DMS 273 treated with DMSO at 0.1 percent for 48 hours (cell line): Measurements from ENCODE around the gene TYW1B.
"Not testable (repeated sequence)": the region's sequence is repeated elsewhere in the genome, so short reads cannot be mapped to it uniquely, and the experiment has no call there.

ENCODE experiments used
- DNase-seq: peaks from one replicate; lab custom pipeline; 2025; lab: John Stamatoyannopoulos, UW

TYW1B gene

DNA sequence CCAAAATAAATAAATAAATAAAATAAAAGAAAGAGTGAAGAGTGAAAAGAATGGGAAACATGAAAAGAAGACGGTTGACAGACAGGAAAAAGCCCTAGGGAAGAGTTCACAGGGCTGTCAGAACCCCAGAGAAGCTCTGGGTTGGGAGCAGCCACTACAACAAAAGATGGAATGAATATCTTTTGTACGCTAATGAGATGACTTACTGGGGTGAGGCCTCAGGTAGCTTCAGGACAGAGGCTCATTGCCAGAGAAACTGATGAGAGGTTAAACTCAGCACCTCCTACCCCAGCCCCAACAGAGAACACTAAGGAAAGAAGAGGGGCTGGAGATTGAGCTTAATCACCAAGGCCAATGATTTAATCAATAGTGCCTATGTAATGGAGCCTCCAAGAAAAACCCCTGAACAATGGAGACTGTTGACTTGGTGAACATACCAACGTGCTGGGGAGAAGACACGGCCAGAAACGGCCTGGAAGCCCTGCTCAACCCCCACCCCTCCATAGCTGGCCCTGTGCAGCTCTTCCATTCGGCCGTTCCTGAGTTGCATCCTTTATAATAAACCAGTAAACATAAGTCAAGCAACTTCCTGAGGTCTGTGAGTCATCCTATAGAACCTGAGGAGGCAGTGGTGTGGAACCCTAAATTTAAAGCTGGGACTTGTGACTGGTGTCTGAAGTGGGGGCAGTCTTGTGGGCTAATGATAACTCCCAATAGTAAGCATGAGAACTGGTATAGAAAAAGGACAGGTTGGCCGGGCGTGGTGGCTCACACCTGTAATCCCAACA is 11.4 kb downstream of the TYW1B start:
- DNase-seq: not testable (repeated sequence)

DNA sequence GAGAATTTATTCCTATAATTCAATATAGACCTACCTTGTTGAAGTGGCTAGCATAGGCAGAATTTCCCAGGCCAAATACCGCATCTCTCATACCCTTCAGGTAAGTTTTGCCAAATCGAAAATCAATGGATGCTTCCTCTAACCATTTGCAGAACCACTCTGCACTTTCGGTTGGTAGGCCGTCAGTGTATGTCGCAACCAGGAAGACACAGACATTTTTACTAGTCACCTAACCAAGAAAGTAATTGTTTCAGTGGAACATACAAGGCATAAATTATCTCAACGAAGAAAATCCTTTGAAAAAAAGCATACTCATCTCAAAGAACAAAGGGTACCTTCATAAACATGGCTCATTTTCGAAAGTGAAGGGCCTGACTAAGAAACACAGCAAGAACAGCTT is 17.6 kb downstream of the TYW1B start:
- not testable (repeated sequence) for DNase-seq

DNA sequence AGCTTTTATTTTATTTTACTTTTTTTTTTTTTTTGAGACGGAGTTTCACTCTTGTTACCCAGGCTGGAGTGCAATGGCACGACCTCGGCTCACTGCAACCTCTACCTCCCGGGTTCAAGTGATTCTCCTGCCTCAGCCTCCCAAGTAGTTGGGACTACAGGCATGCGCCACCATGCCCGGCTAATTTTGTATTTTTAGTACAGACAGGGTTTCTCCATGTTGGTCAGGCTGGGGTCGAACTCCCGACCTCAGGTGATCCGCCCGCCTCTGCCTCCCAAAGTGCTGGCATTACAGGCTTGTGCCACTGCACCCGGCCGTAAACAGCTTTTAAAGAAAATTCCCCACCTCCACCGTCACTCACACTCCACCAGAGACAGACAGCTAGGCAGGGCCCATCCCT is 19.5 kb downstream of the TYW1B start:
- DNase-seq: not testable (repeated sequence)

DNA sequence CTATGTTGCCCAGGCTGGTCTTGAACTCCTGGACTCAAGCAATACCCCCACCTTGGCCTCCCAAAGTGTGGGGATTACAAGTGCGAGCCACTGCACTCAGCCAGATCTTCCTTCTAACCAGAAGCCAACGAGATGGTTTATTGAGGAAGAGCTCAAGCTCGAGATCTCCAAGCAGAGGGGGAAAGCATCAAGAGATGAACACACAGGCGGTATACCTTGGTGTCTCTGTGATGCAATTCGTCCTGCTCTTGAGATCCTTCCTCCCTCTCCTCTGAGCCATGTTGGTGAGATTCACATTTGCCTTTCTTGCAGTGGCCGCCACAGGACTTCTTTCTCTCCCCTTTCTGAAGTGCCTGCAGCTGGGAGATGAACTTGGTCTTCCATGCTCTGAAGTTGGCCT is 21.1 kb downstream of the TYW1B start:
- DNase-seq: not testable (repeated sequence)

DNA sequence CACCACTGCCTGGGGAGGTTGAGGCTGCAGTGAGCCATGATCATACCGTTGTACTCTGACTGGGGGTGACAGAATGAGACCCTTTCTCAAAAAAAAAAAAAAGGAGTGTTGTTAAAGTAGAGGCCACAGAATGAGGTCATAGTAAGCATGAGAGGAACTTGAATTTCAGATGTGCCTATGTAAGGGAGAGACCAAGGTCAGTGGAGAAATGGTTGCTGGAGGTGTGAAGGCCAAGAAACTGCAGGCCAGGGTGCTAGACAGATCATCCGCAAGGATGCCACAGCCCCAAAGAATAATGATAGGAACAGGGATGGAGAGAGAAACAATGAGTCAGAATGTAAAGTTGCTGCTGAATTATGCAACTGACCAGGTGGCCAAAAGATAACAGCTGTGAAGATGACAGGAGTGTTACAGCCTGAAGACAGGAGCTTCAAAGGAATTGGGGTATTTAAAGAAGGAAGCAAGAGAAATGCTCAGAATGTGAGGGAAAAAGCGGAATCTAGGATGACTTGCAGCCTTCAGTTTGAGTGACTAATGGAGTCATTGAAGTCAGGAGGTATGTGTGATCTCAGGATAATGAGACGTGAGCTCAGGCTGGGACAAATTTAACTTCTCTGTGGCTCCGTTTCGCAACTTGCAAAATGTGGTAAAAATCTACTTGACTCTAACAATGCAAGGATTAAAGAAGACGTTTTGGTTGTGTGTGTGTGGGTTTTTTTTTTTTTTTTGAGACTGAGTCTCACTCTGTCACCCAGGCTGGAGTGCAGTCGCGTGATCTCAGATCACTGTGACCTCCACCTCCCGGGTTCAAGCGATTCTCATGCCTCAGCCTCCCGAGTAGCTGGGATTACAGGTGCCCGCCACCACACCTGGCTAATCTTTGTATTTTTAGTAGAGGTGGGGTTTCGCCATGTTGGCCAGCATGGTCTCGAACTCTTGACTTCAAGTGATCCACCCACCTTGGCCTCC is 22.2 kb downstream of the TYW1B start:
- no peak for DNase-seq

DNA sequence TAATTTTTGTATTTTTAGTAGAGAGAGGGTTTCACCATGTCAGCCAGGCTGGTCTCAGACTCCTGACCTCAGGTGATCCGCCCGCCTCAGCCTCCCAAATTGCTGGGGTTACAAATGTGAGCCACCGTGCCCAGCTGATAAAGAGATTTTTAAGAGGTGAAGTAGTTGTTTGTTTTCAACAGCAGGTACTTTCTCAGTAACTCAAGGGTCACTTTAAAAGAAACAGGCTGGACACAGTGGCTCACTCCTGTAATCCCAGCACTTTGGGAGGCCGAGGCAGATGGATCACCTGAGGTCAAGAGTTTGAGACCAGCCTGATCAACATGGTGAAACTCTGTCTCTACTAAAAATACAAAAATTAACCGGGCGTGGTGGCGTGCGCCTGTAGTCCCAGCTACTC is 24.2 kb downstream of the TYW1B start:
- not testable (repeated sequence) for DNase-seq

DNA sequence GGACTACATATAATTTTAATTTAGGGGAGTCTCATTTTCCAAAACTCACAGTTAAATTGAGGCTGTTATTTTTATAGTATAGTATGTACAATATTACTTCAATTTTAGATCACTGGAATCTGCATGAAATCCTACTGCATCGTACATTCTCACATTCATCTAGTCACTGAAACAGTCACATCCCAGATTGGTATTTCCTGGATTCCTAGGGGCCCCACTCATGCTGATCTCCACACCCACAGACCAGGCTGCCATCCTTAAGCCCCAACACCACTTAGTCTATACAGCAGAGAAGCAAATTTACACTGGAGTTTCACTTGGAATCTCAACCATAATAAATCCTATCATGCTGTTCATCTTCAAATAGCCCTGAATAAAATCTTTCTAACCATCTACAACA is 26.4 kb downstream of the TYW1B start:
- DNase-seq: not testable (repeated sequence)

DNA sequence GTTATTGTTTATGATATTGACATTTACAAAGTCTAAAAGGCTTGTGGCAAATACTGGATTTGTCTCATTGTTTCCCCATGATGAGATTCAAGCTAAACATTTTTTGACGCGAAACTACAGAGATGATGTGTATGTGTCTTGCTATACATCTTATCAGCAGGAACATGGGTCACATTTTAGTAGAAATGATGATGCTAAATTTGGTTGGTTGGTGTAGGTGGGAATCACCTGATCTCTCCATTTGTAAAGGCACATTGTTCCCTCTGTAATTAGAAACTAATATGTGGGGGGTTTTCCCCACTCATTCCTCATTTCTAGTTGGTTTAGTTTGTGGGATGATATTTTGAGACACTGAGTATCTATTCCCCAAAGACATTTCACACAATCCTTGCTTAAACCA is 32.6 kb downstream of the TYW1B start:
- DNase-seq: not testable (repeated sequence)

DNA sequence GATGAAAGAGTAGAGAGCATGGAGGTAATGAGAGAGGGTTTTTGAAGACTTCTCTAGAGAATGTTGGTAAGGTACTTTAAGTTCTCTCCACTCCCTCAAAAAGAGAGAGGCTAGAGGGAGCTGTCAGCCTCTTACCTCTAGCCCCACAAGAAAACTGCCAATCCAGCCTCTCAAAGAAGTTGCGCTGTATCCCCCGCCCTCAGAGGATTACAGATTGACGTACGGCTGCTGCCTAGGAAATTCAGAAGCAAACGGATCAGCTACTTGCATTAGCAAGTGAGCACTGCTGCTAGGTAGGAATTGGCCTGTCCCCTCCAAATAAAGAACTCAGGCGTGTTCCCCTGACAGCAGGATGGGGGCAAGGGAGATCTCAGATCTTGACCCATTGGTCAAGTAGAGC is 34.2 kb downstream of the TYW1B start:
- DNase-seq: no peak

DNA sequence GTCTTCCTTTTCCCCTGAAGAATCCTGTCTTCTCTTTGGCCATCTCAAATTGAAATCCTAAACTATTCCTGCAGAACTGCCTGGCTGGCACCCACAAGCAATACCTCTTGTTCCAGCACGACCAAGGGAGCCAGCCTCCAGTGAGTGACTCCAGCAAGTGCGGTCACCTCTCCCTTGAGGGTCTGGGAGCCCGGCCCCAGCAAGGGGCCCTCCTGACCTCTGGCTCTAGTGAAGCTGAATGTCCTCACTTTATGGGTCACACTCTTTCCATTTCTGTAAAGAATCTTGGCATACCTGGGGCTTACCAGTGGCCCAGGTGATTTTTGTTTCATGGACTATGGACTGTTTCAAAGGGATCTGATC is 37.3 kb downstream of the TYW1B start:
- DNase-seq: not testable (repeated sequence)

DNA sequence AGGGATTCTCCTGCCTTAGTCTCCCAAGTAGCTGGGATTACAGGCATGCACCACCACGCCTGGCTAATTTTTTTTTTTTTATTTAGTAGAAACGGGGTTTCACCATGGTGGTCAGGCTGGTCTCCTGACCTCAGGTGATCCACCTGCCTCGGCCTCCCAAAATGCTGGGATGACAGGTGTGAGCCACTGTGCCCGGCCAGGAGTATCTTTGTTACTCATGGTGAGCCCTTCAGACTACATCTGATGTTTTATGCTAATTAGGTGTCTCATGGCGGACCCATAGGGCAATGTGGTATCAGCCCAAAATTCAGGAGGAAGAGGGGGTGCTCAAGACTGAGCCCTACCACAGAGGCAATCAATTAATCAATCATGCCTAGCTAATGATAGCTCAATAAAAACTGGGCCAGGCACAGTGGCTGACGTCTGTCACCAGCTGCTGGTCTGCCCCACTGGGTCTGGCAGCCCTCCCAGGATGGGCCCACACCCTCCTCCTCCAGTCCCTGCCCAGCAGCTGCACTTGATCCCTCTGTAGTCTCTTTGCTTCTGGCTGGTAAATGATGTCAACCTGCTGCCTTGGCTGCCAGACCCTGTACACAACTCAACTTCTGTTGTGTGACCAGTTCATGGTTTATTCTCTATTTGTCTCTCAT is 37.8 kb downstream of the TYW1B start:
- DNase-seq: peak; percentile 26

DNA sequence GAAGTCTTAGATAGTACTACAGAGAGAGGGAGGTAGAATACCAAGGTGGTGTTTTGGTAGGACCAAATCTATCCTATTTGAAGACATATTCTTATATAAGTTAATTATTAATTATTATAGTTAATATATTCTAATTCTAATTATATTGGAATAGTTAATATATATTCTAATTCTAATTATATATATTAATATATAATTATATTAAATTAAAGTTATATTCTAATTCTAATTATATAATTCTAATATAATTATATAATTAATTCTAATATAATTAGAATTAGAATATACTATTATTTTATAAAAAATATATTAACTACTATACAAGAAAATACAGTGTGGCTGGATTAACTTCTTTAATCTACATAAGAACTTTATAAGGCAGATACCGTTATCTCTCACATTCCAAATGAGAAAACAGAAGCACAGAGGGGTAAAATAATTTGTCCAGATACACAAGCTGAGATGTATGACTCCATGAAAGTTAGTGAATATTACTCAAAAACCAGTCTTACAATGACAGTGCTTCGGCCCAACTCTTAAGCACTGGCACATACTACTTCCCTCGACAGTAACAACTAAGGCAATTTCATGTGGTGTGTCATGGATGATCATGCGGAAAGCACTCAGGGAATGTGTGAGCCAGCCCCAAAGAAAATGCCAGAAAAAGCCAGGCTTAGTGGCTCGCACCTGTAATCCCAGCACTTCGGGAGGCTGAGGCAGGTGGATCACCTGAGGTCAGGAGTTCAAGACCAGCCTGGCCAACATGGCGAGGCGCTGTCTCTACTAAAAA is 42.6 kb downstream of the TYW1B start:
- no peak for DNase-seq

DNA sequence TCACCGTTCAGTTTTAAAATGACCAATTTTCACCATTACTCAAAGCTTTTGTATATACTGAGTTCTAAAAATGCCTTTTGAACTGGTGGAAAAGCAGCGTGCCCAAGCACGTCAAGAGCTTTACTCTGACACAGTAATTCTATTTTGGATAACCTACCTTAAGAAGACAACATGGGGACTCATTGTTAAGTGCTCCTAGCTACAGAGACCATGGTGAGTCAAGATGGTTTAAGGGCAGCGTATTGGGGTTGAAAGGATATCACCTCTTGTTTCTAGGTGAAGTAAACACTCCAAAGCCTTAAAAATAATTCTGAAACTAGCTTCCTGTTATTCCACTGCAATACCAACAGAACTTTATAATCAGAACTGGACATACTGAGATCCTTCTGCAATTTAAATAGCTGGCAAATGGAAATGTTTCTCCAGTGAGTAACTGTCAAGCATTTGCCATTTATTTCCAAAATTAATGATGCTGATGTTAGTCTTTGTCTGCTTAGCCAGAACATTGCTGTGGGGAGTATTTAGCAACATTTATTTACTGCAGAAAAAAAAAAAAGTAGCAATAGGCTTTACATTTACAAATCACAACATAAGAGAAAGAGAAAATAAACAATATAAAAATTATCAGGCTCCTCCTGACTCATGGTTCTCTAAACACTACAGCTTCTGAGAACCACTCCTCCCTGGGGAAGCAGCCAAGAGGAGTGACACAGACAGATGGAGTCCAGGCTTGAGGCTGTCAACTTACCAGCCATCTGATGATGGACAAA is 44.2 kb downstream of the TYW1B start:
- peak; percentile 37 for DNase-seq

DNA sequence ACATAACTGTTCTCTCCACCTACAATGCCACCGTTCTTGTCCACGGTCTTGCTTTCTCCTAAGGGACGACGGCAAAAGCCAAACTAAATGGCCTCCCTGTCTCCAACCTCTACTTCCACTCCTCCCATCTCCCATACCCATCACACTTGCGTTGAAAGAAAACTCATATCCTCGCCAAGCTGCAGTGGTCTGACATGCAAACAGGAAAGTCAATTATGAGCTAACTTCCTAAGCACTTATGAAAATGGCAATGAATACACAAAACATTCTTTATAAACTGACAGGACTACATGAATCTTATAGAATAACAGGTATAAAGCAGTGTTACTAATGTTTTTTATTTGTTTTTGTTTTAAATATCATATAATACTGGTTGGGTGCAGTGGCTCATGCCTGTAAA is 46.4 kb downstream of the TYW1B start:
- no peak for DNase-seq

DNA sequence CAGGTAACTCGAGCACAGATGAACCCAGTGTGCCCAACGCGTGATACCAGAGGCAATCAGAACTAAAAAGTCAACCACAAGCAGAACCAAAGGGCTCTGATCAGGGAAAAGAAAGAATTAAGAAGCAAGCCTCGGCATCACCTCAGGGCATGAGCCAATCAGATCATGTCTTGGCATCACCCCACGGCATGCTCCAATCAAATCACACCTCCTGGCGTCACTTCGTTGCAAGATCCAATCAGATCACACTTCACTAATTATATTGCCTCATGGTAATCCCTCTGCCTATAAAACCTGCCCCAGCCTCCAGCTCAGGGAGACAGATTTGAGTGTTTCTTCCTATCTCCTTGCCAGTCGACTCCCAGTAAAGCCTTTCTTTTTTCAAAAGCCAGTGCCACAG is 46.8 kb downstream of the TYW1B start:
- no peak for DNase-seq

DNA sequence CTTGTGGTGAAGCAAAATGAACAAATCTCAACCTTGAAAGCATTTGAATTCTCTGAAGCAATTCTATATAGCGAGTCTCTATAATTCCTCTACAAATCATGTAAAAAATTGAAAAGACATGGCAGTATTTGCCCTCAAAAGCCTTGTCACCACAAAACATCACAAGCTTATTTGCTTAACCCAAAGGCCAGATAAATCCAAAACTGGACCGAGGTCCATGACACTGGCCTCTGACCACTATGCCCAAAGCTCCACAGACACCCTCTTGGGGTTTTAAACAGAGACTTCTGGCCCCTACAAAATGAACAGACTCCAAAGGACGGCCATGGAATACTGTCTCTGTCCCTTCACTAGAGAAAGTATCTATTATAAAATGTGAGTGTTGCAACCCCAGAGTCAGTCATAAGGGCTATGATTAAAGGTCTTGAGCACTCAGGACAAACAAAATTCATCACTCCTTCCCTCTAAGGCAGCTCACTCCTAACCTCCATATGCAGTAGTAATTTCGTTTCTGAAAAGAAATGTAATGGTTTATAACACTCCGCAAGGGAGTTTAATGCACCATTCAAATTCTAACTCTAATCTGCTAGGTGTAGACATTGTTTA is 47.6 kb downstream of the TYW1B start:
- not testable (repeated sequence) for DNase-seq

DNA sequence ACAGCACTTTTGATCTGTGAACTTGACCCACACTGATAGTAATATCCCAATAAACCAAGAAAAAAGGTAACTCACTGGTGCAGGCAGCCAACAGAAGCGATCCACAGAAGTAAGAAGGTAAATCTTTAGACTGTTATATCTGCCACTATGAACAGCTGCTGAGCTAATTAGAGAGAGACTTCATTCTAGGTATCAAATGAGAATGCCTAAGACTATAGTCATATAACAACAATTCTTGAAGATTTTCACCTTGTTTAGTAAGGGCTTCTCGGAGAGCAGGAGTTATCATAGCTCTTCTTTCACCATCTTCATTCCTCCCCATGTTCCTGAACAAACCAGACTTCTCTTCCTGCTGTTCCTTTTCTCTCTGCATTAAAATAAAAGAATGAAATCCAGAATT is 50.8 kb downstream of the TYW1B start:
- DNase-seq: not testable (repeated sequence)

DNA sequence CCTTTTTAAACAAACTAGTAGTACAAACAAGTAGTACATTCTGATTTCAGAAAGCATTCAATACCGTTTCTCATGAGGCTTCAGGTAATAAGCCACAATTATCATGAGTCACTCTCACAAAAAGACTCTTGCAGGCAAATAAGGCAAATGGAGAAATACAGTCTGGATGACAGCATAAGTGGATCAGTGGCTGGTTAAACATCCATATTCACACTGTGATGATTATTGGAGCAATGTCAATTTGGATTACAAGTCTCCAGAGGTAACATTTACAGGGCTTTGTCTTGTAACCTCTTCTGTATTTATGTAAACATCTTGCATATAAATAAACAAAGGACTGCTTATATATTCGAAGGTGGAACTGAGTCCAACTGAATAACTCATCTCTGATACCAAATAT is 55.4 kb downstream of the TYW1B start:
- DNase-seq: not testable (repeated sequence)

DNA sequence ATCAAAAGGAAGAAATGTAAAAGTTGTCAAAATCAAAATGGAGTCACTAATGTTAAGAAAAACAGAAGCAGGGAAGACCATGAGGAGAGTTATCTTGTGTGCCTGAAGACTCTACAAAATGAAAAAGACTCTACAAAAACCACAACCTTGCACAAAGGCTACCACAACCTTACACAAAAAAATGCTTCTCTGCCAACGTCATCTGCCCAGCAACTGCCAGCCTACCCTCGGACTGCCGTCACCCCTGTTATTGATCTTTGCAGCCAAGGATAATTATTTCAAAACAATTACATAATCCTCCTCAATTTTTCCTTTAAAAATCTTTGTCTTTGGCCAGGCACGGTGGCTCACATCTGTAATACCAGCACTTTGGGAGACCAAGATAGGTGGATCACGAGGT is 61.0 kb downstream of the TYW1B start:
- DNase-seq: not testable (repeated sequence)

DNA sequence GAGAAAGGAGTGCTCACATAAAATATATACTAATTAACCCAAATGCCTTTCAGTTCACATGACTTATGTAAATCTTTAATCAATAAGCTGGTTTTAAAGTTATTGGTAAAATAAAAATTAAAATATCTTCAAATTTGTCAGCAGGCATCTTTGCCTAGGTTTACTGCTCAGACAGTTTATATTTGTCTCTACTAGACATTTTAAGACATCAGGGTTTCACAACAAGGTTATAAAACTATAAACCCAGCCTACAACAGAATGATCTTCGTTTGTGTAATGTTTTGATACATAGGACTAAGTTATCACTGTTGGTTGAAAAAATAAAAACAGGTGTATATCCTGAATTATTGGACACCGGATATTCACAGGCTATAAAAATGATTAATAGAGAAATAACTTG is 67.4 kb downstream of the TYW1B start:
- no peak for DNase-seq

DNA sequence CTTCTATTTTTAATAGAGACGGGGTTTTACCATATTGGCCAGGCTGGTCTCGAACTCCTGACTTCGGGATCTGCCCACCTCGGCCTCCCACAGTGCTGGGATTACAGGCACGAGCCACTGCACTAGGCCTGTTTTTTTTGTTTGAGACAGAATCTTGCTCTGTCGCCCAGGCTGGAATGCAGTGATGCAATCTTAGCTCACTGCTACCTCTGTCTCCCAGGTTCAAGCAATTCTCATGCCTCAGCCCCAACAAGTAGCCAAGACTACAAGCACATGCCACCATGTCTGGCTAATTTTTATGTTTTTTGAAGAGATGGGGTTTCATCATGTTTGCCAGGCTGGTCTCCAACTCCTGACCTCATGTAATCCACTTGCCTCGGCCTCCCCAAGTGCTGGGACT is 73.7 kb downstream of the TYW1B start:
- no peak for DNase-seq
